Pulmonary artery endothelial cell (primary cell): ENCODE results near the gene MREG. TPM values are rescaled to one million over a fixed set of nuclear protein-coding genes. Genes with fewer than 3 reads are reported as not detected.
"Not testable (repeated sequence)": the region's sequence is repeated elsewhere in the genome, so short reads cannot be mapped to it uniquely, and the experiment has no call there.

ENCODE experiments used
- DNase-seq: peaks from one replicate; pipeline ENCODE4 v3.0.0-alpha.2; 2011; ENCODE audit warnings: low read depth, low spot score
- total RNA-seq: library from RNA; depleted of rRNA; stranded (reverse); fragments of >200 nt; gene quantifications from 2 replicates; pipeline ENCODE4 v1.2.3, GENCODE V29; 2014

The MREG gene
- total RNA-seq, 1 donor from 2014 or later, result 6.7 TPM

- no peak for DNase-seq
Observed at GRCh38 chr2:215961981-215962380, 51.4 kb downstream of the MREG start.

- no peak for DNase-seq
Observed at GRCh38 chr2:215958257-215958656, 55.1 kb downstream of the MREG start.

GRCh38 chr2:215957354-215958122 is 55.8 kb downstream of the MREG start:
- DNase-seq, result not testable (repeated sequence)

GRCh38 chr2:215952860-215953637 is 60.3 kb downstream of the MREG start:
- no peak for DNase-seq

GRCh38 chr2:215951558-215951957 is 61.8 kb downstream of the MREG start:
- DNase-seq, result no peak

GRCh38 chr2:215949991-215950404 is 63.4 kb downstream of the MREG start:
- no peak for DNase-seq

GRCh38 chr2:215948051-215948450 is 65.3 kb downstream of the MREG start:
- DNase-seq, result no peak

- DNase-seq, result no peak
Observed at GRCh38 chr2:215946586-215946985, 66.8 kb downstream of the MREG start.

- no peak for DNase-seq
Observed at GRCh38 chr2:215942194-215942593, 71.2 kb downstream of the MREG start.

GRCh38 chr2:215941726-215942125 is 71.6 kb downstream of the MREG start:
- DNase-seq, result no peak

GRCh38 chr2:215940645-215941184 is 72.6 kb downstream of the MREG start:
- DNase-seq, result no peak

- DNase-seq, result no peak
Observed at GRCh38 chr2:215937190-215937589, 76.2 kb downstream of the MREG start.

- DNase-seq, result no peak
Observed at GRCh38 chr2:215933151-215933550, 80.2 kb downstream of the MREG start.

GRCh38 chr2:215931256-215931903 is 82.0 kb downstream of the MREG start:
- DNase-seq, result peak; percentile 30

GRCh38 chr2:215930505-215931253 is 82.7 kb downstream of the MREG start:
- no peak for DNase-seq

GRCh38 chr2:215929602-215930335 is 83.6 kb downstream of the MREG start:
- no peak for DNase-seq

GRCh38 chr2:215928086-215928485 is 85.3 kb downstream of the MREG start:
- no peak for DNase-seq

GRCh38 chr2:215926992-215927391 is 86.4 kb downstream of the MREG start:
- not testable (repeated sequence) for DNase-seq

- DNase-seq, result peak; percentile 51
Observed at GRCh38 chr2:215921895-215922294, 91.5 kb downstream of the MREG start.
